Stimulated activated CD8-positive, alpha-beta memory T cell treated with anti-CD3 and anti-CD28 coated beads, Interleukin-7, amount 100 ng/mL, for 4 hours (primary cell): ENCODE results near the gene SNX27.
"Not testable (repeated sequence)": the region's sequence is repeated elsewhere in the genome, so short reads cannot be mapped to it uniquely, and the experiment has no call there.

ENCODE experiments used
- DNase-seq, 2 donors: peaks; one replicate each; pipeline ENCODE4 v3.0.0-alpha.2; 2020; ENCODE audit warnings: low read depth in 2 of 2

The SNX27 gene

DNA sequence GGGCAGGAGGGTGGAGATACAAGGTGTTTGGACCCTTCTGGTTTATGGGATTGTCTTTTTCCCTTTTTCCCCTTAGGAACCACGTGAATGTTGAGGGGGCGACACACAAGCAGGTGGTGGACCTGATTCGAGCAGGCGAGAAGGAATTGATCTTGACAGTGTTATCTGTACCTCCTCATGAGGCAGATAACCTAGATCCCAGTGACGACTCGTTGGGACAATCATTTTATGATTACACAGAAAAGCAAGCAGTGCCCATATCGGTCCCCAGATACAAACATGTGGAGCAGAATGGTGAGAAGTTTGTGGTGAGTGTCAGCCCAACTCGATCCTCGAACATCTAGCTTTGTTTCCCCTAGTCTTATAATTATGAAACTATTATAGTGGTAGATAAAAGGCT lies 27.0 kb downstream of the SNX27 start:
- no peak for DNase-seq

DNA sequence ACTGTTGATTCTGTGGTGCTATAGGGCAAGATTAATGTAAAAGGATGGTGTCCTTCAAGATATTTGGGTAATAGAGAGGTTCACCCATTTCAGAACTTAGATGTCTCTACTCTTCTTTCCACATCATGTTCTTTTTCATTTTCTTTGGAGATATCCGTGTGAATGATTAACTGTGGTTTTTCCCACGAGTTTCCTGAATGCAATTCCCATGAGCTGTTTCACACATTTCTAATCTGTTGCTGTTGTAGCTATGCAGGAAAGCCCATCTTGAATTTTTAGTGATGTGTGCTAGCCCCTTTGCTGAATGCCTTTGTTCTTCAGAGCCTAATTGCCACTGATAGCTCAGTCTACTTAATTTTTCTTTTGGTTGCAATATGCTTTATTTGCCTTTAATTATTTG lies 27.6 kb downstream of the SNX27 start:
- DNase-seq: no peak

GRCh38 chr1:151641229-151641628 lies 29.4 kb downstream of the SNX27 start:
- no peak for DNase-seq

GRCh38 chr1:151643085-151643484 lies 31.2 kb downstream of the SNX27 start:
- not testable (repeated sequence) for DNase-seq

DNA sequence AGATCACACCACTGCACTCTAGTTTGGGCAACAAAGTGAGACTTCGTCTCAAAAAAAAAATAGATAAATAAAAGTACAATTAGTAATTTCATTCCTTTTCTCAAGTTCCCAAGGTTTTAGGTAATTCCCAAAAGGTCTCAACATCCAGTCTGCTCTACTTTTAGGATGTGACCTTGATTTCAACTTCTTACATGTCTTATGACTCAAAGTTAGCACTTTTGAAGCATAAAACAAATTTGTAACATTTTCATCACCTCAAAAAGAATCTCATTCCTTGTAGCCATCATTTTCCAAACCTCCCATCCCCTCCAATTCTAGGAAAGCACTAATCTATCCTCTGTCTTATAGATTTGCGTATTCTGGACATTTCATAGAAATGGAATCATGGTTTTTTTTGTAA lies 32.2 kb downstream of the SNX27 start:
- DNase-seq: no peak

DNA sequence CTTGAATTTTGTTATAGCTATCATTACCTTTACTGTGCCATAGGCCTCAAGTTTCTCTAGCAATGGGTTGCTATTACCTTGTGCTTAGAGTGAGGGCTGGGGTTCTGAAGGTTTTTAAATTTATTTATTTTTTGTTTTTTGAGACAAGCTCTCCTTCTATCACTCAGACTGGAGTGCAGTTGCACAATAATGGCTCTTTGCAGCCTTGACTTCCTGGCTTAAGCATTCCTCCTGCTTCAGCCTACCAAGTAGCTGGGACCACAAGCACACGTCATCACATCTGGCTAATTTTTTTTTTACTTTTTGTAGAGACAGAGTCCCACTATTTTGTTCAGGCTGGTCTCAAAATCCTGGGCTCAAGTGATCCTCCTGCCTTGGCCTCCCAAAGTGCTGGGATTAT lies 41.5 kb downstream of the SNX27 start:
- no peak for DNase-seq

DNA sequence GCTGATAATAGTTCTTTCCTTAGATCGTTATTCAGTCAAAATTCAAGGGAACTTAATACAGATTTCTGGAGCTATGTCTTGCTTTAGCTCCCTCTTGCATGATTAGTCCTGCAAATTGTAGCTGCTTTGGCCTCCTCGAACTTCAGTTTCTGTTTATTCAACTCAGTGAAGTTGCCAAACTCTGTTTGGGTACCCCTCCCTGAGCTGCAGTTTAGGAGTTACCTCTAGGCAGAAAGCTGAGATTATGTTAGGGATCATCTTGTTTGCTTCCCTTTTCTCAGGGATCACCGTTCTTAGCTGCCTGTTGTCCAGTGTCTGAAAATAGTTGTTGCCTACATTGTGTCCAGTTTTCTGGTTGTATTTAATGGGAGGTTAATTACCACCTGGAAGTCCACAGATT lies 43.5 kb downstream of the SNX27 start:
- no peak for DNase-seq

- no peak for DNase-seq
Measured at GRCh38 chr1:151661751-151662150, 49.9 kb downstream of the SNX27 start.

- no peak for DNase-seq
Measured at GRCh38 chr1:151668090-151668489, 56.2 kb downstream of the SNX27 start.

GRCh38 chr1:151670036-151670675 lies 58.3 kb downstream of the SNX27 start:
- DNase-seq: not testable (repeated sequence)

DNA sequence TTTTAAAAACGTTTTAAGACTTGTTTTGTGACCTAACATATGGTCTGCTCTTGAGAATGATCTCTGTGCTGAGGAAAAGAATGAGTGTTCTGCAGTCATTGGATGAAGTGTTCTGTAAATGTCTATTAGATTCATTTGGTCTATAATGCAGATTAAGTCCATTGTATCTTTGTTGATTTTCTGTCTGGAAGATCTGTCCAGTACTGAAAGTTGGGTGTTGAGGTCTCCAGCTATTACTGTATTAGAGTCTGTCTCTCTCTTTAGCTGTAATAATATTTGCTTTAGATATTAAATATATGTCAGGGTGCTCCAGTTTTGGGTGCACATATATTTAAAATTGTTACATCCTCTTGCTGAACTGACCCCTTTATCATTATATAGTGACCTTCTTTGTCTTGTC lies 61.6 kb downstream of the SNX27 start:
- no peak for DNase-seq

DNA sequence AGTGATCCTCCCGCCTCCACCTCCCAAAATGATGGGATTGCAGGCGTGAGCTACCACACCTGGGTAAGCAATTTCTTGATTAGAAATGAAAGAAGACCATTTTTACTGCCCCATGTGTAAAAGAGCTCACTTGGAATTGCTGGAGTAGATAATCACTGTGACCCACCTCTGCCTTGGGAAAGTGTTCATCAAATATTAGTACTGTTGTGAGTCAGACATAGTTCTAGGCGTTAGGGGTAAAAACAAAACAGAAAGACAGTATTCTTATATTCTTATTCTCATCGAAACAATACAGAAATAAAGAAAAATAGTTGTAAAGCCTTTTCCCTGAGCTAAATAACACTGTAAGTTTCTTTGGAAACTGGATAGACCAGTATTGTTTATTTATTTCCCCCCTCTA lies 68.5 kb downstream of the SNX27 start:
- DNase-seq: no peak

GRCh38 chr1:151680826-151681225 lies 69.0 kb downstream of the SNX27 start:
- DNase-seq: no peak

- no peak for DNase-seq
Measured at GRCh38 chr1:151681923-151682322, 70.1 kb downstream of the SNX27 start.

GRCh38 chr1:151682901-151683300 lies 71.1 kb downstream of the SNX27 start:
- DNase-seq: not testable (repeated sequence)

DNA sequence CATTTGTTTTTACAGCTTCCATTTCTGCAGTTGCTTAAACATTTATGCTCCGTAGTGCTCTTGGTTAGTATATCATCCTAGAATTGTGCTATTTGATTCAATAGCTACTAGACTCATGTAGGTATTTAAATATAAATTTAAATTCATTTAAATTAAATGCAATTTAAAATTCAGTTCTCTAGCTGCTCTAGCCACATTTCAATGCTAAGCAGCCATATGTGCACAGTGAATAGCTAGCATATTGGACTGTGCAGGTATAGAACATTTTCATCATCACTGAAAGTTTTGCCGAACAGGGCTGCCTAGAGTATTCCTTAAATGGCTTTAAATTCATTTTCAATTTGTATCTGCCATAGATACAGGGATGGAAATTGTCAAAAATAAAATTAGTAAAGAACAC lies 72.3 kb downstream of the SNX27 start:
- no peak for DNase-seq

DNA sequence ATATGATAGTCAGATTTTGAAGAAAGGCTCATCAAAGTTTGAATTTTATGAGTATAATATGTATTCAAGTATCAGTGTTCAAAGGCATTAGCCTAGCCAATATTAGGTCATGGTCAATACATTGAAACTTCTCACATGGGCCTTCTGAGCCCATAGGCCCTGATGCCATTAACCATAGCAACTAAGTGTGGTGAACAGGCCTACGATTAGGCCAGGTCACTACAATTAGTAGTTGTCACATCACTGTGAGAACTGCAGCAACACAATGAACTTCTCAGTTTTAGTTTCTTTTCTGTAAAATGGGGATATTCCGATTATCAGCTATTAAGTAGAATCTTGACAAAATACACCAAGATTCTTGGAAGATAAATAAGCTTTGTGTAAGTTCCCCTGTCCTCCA lies 74.7 kb downstream of the SNX27 start:
- no peak for DNase-seq

GRCh38 chr1:151689494-151689893 lies 77.6 kb downstream of the SNX27 start:
- no peak for DNase-seq

DNA sequence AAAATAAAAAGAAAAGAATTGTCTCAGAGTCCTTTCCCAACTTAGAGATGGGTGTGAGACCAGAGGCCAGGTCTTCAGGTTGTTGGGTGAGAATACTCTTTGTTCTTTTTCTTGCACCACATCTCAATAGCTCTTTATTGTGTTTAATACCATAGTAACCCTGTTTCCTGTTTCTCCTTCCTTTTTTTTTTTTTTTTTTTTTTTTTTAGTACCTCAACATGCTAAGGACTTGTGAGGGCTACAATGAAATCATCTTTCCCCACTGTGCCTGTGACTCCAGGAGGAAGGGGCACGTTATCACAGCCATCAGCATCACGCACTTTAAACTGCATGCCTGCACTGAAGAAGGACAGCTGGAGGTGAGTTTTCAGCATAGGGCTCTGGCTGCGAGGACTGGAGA lies 80.4 kb downstream of the SNX27 start:
- DNase-seq: no peak

DNA sequence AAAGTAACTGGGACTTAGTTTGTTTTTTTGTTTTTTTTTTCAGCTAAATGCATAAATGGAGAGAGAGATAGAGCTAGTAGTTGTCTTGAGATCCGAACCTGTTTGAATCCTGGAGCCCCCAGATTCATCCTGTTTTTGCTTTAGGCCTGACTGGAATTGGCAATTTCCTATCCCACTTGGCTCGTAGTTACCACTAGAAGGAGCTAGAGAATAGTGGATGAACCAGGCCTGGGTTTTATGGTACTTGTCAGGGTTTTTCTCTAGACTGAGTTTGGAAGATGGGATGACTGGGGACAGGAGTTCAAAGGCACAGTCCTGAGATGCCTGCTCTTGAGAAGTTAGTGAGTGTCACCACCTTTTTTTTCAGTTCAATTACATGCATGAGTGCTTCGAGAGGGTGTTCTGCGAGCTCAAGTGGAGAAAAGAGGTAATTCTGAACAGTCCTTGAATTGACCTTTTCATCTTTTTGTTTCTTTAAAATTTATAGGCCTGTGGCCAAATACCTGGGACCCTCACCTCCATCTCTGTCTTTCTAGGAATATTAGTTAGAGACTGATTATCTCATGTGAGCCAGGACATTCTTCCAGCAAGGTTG lies 81.3 kb downstream of the SNX27 start:
- no peak for DNase-seq

GRCh38 chr1:151701515-151701914 lies 89.7 kb downstream of the SNX27 start:
- DNase-seq: no peak

DNA sequence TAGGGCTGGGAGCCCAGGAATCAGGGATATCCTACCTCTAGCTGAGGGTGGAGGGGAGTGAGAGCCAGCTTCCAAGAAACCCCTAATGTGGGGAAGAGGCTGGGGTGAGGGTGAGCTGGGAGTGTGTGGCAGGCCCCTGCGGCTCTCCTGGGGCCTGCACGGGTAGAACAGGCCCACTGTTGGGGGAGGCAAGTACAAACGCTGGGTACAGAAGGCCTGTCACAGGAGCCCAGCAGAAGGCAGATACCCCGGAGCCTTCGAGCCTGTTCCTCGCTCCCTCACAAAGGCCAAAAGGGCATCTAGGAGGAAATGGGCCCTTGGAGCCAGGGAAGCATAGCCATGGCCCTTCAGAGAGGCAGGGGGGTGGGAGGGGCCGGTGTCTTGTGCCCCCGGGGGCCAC lies 91.1 kb downstream of the SNX27 start:
- no peak for DNase-seq

DNA sequence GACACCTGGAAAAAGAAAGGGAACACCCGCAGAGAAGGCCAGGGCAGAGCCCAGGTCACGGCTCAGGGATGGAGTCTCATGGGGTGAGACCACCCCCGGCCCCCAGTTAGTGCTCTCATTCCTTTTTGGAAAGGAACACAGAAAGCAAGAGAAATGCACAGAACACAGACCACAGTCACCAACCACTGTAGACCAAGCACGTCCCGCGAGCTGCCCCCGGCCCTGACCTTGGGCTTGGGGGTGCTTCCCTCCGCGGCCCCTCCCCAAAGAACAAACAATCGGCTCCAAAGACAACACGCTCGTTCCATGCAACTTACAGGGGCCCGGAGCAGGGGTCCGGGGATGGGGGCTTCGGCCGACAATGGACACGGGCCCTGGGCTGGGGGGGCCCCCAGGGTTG lies 92.0 kb downstream of the SNX27 start:
- DNase-seq: no peak

- no peak for DNase-seq
Measured at GRCh38 chr1:151704246-151704645, 92.4 kb downstream of the SNX27 start.
